Hematopoietic multipotent progenitor cell treated with erythropoietin and hydrocortisone succinate and interleukin-3 and kit ligand, for 8 days (in vitro differentiated cells): ENCODE measurements around the gene SCNN1A.

Experiments
- DNase-seq: peaks from one replicate; pipeline ENCODE4 v3.0.0-alpha.2; 2015

Gene SCNN1A

GRCh38 chr12:6315704-6316597 lies 59.4 kb downstream of the SCNN1A start:
- no peak for DNase-seq

DNA sequence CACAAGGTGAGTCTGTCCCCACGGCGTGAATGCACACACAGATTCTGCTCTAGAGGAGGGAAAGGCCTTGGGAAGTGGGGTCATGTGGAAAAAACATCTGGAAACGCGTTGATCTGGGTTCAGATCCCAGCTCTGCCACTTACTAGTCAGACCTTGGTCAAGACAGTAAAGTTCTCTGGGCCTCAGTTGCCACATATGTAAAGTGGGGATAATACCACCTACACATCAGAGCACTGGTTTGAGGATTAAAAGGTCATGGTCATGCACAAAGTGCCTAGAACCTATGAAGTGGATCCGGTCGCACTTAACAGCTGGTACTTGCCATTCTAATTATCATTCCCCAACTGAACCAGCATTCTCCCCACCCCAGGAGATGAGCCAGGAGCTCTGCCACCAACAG lies 60.2 kb downstream of the SCNN1A start:
- no peak for DNase-seq

DNA sequence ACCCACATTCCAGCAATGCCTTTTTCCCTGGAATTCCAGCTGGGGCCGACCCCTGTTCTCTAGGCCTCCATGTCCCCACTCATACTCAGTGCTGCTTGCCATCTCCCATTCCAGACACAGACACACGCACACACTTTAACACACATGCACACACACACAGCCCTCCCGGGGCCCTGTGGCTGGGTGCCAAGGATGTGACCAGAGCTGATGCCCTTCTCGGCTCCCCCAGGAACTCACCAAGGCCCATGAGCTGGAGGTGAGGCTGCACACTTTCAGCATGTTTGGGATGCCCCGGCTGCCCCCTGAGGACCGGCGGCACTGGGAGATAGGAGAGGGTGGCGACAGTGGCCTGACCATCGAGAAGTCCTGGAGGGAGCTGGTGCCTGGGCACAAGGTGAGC lies 60.6 kb downstream of the SCNN1A start:
- DNase-seq = no peak

- DNase-seq = no peak
Observed at GRCh38 chr12:6313326-6313940, 61.9 kb downstream of the SCNN1A start.

DNA sequence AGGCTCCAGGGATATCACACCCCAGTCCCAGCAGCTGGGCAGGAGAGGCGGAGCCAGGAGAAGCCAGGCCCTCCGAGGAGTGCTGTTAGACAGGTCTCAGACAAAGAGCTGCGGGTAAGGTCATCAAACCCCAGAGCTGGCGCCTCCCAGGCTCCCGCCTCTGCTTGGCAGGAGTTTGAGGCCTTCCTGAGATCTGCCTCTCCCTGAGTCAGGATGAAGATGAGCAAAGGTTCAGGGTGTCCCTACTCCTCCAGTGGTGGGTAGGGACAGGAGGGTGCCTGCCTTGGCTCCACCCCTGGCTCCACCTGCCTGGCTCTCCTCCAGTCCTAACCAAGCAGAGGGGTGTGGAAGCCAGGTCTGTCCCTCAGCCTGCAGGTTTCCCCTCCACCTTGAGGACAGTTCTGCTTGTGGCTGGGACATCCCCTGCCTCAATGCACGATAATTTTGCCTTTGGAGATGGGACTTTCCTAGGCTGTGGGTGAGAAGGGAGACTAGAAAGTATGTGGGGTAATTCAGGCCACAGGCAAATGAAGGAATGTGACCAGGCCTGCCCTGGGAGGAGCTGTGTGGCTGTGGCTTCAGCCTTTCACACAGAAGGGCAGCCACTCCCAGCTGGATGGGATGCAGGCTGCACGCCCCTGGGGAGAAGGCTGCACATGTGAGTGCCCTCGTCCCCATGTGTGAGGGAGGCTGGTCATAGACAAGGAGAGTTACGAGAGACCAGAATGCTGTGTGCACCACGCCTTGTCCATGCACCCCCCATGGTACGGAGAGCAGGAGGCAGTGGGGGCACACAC lies 62.6 kb downstream of the SCNN1A start:
- no peak for DNase-seq

- no peak for DNase-seq
Observed at GRCh38 chr12:6311822-6312528, 63.4 kb downstream of the SCNN1A start.

DNA sequence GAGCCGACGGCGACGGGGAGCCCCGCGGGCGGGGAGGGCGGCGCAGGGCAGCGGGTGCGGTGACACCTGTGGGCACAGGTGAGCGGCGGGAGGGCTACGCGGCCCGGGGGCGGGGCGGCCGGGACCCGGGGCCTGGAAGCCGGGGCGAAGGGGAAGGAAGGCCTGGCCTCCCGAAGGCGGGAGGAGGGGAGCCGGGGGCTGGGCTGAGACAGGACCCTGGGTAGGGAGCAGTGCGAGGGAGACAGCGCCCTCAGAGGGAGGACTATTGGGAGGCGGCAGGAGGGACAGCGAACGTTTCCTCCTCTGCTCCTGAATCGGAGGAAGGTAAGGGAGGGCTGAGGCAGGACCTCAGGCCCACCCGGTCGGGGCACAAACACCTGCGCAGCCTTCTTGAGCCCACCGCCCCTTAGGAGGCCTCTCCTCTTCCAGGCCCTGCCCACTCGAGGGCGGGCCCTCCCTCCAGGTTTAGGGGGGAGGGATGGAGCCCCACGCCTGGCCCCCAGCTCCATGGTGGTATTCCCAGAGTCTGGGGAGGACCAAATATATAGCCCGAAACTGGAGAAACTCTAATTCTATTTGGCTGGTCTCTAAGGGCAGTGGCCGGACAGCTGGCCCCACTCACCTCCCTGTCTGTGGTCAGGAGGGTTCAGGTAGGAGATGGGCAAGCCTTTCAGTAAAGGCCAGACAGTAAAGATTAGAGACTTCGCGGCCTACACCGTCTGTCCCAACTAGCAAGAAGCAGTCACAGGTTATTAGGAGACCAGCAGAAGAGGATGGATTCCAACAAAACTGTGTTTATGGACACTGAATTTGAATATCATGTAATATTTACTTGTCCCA lies 64.4 kb downstream of the SCNN1A start:
- no peak for DNase-seq

DNA sequence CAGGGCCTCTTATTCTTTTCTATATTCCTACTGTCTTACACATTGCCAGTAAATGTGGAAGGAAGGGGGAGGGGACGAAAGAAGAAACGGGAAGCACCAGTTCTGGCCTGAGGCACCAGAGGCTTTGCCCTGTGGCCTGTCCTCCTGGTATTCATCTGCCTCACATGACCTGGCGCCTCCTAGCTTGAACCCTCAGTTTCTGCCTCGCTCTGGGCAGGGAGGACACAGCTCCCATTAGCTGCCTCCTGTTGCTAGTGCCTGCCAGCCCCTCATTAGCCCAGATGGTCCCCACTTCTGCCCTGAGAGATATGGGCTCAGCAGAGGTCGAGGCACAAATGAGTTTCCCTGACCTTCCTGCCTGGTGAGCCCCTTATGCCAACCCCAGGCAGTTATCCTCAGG lies 67.8 kb downstream of the SCNN1A start:
- DNase-seq = no peak

- no peak for DNase-seq
Observed at GRCh38 chr12:6306599-6307220, 68.7 kb downstream of the SCNN1A start.

DNA sequence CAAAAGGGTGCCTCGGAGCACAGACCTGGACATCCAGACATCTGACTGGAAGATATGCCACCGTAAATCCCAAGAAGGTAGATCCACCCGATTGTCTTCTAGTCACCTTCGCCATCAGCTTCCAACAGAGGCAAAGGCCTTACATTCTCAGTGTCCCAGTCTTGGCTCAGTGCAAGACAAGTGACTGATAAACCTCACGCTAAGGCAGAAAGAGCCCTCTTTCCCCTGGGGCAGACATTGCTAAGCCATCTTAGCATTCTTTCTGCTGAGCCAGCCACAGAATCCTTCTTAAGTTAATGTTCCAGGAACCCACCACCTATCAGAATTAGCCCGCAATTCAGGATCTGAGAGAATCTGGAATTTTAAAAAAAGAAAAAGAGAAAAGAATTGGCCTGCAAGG lies 69.2 kb downstream of the SCNN1A start:
- no peak for DNase-seq

DNA sequence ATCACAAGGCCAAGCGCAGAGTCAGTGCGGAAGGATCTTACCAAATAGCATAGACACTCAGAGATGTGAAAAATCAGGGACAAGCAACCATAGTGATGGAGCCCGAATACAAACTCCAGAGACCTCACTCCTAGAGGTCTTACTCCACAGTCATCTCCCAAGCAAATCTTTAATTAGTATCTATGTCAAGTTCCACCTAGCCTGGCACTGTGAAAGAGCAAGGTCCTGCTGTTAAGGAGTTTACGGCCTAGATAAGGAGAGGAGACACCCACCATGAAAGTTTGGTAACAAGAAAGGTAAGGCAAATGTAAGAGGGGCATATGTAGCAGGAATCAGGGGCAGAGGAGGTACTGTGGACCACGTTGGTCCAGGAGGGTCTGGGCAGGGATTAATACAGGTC lies 72.3 kb downstream of the SCNN1A start:
- DNase-seq = no peak

DNA sequence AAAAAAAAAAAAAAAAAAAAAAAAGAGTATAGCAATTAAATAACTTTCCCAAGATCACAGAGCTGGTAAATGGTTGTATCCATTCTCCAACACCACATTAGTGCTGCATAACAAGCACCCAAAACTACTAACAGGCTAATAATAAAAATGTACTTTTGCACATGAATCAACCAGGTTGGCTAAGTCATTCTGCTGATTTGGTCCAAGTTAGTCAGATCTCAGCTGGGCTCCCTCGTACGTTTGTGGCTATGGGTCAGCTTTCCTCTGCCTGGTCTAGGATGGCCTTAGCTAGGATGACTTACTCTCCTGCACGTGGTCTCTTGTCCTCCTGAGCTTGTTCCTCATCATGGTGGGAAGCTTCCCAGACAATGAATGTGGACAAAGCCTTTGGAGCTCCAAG lies 72.7 kb downstream of the SCNN1A start:
- DNase-seq = no peak

- DNase-seq = no peak
Observed at GRCh38 chr12:6301721-6302120, 73.6 kb downstream of the SCNN1A start.

DNA sequence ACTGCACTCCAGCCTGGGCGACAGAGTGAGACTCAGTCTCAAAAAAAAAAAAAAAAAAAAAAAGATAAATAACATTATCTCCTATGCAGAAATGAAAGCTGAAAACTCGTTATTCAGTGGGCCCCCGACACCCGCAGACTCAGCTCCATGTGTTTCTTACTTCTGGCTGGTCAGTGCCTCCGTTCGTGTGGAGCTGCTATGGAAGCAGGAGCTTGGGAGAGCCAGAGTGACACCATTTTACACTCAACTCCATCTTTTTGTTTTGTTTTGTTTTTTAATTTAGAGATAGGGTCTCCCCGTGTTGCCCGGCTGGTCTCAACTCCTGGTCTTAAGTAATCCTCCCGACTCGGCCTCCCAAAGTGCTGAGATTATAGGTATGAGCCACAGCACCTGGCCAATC lies 78.2 kb downstream of the SCNN1A start:
- no peak for DNase-seq
